ENCODE results near the gene PTCRA.

- TF ChIP-seq CTCF (IDR thresholded peaks at IDR 0.05) (no peak), TEAD4 (CRISPR knock-in tag; IDR thresholded peaks at IDR 0.05) (no peak), ZNF512 (CRISPR knock-in tag; IDR thresholded peaks at IDR 0.05; ENCODE audit: borderline replicate concordance) (no peak), MLX (CRISPR knock-in tag; IDR thresholded peaks at IDR 0.05) (no peak), SMAD4 (CRISPR knock-in tag; IDR thresholded peaks at IDR 0.05) (no peak), ATF3 (CRISPR knock-in tag; conservative IDR thresholded peaks at IDR 0.05) (no peak), GTF2I (CRISPR knock-in tag; conservative IDR thresholded peaks at IDR 0.05) (no peak), CREB1 (CRISPR knock-in tag; IDR thresholded peaks at IDR 0.05) (no peak)
- TF ChIP-seq, protein P1, sequence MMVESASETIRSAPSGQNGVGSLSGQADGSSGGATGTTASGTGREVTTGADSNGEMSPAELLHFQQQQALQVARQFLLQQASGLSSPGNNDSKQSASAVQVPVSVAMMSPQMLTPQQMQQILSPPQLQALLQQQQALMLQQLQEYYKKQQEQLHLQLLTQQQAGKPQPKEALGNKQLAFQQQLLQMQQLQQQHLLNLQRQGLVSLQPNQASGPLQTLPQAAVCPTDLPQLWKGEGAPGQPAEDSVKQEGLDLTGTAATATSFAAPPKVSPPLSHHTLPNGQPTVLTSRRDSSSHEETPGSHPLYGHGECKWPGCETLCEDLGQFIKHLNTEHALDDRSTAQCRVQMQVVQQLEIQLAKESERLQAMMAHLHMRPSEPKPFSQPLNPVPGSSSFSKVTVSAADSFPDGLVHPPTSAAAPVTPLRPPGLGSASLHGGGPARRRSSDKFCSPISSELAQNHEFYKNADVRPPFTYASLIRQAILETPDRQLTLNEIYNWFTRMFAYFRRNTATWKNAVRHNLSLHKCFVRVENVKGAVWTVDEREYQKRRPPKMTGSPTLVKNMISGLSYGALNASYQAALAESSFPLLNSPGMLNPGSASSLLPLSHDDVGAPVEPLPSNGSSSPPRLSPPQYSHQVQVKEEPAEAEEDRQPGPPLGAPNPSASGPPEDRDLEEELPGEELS (CRISPR knock-in tag; IDR thresholded peaks at IDR 0.05): no peak
- TF ChIP-seq, protein P2, sequence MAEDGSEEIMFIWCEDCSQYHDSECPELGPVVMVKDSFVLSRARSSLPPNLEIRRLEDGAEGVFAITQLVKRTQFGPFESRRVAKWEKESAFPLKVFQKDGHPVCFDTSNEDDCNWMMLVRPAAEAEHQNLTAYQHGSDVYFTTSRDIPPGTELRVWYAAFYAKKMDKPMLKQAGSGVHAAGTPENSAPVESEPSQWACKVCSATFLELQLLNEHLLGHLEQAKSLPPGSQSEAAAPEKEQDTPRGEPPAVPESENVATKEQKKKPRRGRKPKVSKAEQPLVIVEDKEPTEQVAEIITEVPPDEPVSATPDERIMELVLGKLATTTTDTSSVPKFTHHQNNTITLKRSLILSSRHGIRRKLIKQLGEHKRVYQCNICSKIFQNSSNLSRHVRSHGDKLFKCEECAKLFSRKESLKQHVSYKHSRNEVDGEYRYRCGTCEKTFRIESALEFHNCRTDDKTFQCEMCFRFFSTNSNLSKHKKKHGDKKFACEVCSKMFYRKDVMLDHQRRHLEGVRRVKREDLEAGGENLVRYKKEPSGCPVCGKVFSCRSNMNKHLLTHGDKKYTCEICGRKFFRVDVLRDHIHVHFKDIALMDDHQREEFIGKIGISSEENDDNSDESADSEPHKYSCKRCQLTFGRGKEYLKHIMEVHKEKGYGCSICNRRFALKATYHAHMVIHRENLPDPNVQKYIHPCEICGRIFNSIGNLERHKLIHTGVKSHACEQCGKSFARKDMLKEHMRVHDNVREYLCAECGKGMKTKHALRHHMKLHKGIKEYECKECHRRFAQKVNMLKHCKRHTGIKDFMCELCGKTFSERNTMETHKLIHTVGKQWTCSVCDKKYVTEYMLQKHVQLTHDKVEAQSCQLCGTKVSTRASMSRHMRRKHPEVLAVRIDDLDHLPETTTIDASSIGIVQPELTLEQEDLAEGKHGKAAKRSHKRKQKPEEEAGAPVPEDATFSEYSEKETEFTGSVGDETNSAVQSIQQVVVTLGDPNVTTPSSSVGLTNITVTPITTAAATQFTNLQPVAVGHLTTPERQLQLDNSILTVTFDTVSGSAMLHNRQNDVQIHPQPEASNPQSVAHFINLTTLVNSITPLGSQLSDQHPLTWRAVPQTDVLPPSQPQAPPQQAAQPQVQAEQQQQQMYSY (CRISPR knock-in tag; IDR thresholded peaks at IDR 0.05): no peak
These were observed 1.3 kb upstream of the PTCRA start for GRCh38 chr6:42914546-42914945.

Measured in WTC11 (cell line).